Ureter (tissue), 1 donor: Measurements from ENCODE around the gene RAB6A. TPM values are rescaled to one million over a fixed set of nuclear protein-coding genes. Genes with fewer than 3 reads are reported as not detected.
"Not testable (repeated sequence)": the region's sequence is repeated elsewhere in the genome, so short reads cannot be mapped to it uniquely, and the experiment has no call there.

ENCODE experiments used
- DNase-seq: peaks from one replicate; pipeline ENCODE4 v3.0.0-alpha.2; 2020; ENCODE audit warnings: low spot score
- total RNA-seq: library from RNA; stranded (reverse); gene quantifications from one replicate; pipeline ENCODE4 v1.2.4, GENCODE V29; 2023
- donor health status: DM: yes; HTN: yes; CAD: no.

Gene RAB6A
- total RNA-seq, 1 donor from 2014 or later, result 121 TPM

GRCh38 chr11:73726825-73727224 lies 34.0 kb downstream of the RAB6A start:
- DNase-seq, result no peak

- DNase-seq, result no peak
Measured at GRCh38 chr11:73717136-73717535, 43.7 kb downstream of the RAB6A start.

DNA sequence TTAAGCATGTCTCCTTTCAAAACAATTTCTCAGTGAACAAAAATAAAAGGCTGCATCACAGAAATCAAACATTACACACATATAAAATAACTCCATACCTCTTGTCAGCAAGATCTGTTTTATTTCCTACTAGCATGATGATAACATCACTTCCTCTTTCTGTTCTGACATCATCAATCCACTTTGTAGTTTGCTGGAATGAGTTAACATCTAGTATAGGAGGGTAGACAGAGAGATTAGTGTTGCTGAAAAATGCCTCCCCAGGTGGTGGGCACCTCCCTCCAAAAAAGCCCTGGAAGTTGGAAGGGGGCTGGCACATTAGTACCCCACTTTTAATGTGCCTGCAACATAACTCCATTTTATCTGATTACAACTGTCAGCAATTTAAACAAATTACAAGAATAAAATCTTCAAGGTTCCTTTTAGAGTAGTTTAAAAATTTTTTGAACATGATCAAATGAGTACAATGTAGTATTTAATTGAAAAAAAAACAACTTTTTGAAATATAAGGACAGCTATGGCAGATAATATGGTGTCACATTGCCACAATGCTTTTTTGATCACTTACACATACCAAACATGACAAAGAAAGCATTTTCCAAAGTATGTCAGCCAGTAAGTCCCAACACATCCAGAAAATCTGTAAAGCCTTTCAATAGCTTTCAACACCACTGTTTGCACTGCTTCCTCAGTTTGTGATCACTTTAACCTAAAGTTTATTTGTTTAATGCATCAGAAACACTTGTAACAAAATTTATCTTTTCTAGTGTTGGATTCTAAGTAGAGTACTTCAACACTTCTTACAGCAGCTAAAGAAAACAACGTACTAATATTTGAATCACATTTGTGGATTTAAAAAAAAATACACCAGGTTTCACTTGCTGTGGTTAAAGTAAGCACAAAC lies 44.5 kb downstream of the RAB6A start:
- no peak for DNase-seq

- no peak for DNase-seq
Measured at GRCh38 chr11:73715541-73715940, 45.3 kb downstream of the RAB6A start.

- no peak for DNase-seq
Measured at GRCh38 chr11:73710964-73711363, 49.9 kb downstream of the RAB6A start.

- DNase-seq, result no peak
Measured at GRCh38 chr11:73705053-73705452, 55.8 kb downstream of the RAB6A start.

- DNase-seq, result no peak
Measured at GRCh38 chr11:73693899-73694525, 66.9 kb downstream of the RAB6A start.

- no peak for DNase-seq
Measured at GRCh38 chr11:73680687-73681086, 80.2 kb downstream of the RAB6A start.

DNA sequence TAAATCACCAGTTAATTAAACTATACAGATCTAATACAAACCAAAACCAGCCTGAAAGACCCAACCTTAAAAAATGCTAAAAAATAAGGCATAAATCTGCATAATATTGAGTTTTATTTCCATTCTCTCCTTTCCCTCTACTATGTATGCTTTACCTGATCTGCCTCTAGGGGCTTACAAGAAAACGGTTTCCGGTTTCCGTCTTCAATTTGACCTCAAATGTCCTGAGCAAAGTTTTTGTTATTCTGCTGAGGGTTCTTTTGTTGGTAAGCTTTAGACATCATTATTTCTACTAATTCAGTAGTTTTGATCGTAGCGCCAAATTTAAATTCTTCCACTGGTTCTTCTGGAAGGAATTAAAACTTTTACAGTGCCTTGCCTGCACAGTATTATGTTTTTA lies 84.3 kb downstream of the RAB6A start:
- DNase-seq, result not testable (repeated sequence)

GRCh38 chr11:73671701-73672100 lies 89.2 kb downstream of the RAB6A start:
- no peak for DNase-seq

DNA sequence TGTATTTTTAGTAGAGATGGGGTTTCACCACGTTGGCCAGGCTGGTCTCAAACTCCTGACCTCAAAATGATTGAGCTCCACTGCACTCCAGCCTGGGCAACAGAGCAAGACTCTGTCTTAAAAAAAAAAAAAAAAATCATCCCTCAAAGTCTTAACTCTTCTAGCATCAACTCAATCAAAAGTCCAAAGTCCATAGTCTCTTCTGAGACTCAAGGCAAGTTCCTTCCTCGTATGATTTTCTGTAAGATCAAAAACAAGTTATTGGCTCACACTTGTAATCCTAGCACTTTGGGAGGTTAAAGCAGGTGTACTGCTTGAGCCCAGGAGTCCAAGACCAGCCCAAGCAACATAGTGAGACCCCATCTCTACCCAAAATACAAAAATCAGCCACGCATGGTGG lies 90.1 kb downstream of the RAB6A start:
- DNase-seq, result no peak

DNA sequence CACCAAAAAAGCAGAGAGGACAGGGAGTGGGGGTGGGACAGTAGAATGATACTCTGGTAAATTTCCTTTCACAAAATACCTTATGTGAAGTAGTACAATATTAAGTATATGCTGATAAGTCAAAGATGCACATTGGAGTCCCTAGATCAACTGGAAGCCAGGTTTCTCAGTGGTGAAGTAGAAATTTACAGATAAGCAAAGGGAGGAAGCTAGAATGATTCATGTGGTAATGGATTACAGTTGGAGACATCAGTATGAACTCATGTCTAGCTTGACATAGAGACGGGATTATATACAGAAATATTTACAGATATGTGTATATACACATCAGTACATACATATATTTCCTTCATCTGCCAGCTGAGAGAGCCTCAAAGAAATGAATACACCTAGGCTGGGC lies 93.0 kb downstream of the RAB6A start:
- no peak for DNase-seq

- DNase-seq, result no peak
Measured at GRCh38 chr11:73664877-73665276, 96.0 kb downstream of the RAB6A start.

DNA sequence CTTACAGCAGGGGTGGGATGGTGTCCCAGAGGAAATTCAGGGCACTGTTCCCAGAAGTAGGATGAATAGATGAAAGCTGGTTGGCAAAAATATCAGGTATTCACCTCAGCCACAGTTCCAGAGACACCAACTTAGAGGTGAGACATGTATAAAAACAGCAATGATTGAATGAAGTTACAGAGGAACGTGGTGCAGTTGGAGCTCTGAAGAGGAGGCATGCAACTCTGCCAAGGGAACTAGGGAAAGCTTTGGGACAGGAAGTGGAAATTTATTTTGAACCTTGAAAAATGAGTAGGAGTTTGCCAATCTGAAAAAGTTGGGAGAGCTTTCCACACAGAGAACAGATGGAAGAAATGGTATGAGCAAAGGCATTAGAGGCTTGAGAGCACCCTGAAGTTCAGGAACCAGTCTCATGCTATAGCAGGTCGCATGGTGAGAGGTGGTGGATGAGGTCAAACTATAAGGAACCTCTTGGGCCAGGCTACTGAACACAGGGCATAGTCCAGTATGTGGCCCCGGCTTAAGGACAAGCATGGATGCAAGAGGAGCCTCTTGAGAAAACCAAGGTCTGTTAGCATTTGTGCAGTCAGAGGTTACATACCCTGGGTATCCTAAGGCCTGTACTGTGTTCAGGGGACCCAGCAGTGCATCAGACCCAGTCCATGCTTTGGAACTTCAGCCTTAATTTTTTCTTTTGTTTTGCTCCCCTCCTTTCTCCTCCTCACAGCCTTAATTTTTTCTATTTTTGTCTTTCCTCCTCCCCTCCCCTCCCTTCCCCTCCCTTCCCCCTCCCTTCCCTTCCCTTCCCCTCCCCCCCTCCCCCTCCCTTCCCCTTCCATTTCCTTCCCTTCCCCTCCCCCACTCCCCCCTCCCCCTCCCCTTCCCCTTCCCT lies 97.0 kb downstream of the RAB6A start:
- DNase-seq, result no peak

DNA sequence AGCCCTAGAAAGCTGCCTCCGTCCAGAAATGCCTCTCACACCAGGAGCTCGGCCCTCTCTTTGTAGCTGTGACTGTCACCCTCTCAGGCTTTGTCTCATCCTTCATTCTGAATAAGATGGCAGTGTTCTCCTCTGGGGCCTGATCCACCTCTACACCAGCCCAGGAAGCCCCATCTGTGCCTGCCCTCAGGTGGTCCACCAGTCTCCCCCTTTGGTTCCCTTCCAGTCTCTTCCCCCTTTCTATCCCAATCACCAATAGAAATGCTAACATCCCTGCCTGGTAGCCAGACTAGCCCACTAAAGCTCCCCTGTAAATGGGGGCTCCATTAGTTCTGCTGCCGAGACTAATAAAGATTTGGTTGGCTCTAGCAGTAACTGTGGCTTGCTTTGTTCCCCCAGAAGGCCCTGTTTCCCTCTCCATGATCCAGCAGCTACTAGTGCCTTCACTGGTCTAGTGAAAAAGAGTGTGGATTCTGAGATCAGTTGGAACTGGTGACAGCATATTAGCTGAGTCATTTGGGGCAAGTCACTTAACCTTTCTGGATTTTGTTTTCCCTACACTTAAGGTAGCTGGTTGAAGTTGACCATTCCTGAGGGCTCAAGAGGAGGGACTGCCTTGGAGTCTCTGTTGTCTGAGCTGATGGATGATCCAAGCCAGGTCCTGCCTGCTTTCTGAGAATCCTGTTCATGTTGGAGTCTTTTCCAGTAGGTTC lies 98.3 kb downstream of the RAB6A start:
- no peak for DNase-seq

- peak; percentile 92 for DNase-seq
Measured at GRCh38 chr11:73661035-73661628, 99.7 kb downstream of the RAB6A start.

DNA sequence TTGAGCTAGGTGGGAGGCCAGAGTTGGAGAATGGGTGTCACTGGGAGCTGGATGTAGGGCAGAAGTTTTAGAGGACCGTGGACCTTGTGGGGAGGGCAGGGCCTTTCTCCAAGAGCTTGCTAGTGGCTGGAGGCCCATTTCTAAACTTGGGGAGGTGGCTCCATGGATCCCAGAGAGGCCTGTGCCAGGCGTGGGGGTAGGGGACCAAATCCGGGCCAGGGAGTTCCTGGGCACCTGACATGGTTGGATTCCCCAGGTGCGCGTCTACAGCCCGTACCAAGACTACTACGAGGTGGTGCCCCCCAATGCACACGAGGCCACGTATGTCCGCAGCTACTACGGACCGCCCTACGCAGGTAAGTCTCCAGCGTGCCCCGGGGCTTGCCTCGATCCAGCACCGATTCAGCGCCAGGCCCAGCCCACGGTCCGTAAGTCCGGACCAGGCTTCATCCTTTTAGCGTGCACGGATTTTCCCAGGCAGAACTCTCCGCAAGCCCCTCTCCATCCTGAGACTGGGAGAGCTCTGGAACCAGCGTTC lies 100.3 kb downstream of the RAB6A start:
- DNase-seq, result no peak

DNA sequence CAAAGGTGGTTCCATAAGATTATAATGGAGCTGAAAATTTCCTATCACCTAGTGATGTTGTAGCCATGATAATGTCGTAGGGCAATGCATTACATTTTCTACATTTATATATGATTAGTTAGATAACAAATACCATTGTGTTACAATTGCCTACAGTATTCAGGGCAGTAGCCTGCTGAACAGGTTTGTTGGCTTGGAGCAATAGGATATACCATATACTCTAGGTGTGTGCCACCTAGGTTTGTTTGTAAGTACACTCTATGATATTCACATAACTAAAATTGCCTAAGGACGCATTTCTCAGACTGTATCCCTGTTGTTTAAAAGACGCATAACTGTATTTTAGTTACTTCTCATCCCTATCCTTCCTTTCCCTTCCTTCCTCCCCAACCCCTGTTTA lies 100.9 kb downstream of the RAB6A start:
- no peak for DNase-seq

GRCh38 chr11:73656985-73657384 lies 103.9 kb downstream of the RAB6A start:
- DNase-seq, result no peak

- DNase-seq, result no peak
Measured at GRCh38 chr11:73655686-73656085, 105.2 kb downstream of the RAB6A start.

DNA sequence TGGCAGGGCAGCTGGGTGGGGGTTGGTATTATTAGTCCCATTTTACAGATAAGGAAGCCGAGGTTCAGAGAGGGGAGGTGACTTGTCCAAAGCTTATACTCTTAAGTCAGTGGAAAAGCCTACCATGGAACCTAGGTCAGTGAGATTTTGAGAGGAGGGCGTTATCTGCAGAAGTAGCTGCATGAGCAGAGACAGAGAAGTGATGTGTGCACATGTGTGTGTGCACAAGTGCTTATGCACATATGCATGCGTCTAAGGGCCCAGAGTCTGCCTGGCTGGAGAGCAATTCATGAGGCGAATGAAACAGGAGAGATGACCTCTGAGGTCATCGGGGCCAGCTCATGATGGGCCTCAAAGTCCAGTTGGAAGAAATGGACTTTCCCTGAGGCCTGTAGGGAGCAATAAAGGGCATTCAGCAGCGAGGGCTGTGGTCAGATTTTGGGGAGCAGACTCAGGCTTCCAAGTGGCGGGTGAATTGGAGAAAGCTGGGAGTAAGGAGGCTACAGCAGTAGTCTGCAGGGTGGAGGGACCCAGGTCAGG lies 106.3 kb downstream of the RAB6A start:
- no peak for DNase-seq
